DOHH2 (cell line): Measurements from ENCODE around the gene KCNJ6.

Experiments used
- CTCF ChIP-seq: fragments of 200-600 bp; sonication (generic); IDR thresholded peaks from one replicate; pipeline ENCODE4 v1.5.1; 2014; ENCODE audit warnings: antibody characterized with exemption, mild to moderate bottlenecking, low read depth, low read length; ENCODE audit not compliant: poor library complexity, severe bottlenecking
- EZH2phosphoT487 ChIP-seq: fragments of 200-600 bp; sonication (generic); IDR thresholded peaks from 2 replicates; pipeline ENCODE4 v1.6.1; 2017; ENCODE audit warnings: borderline replicate concordance, mild to moderate bottlenecking, antibody characterized with exemption, low read length, moderate library complexity, mixed read lengths

GRCh38 chr21:37619464-37619974, 296.7 kb downstream of the KCNJ6 start:
- no peak for TF ChIP-seq CTCF
- no peak for TF ChIP-seq EZH2phosphoT487
